ENCODE measurements around the gene KIT. TPM values are rescaled to one million over a fixed set of nuclear protein-coding genes. Genes with fewer than 3 reads are reported as not detected.

Gene KIT
- total RNA-seq, 1 donor from 2014 or later: 8.1 TPM

GRCh38 chr4:54677853-54678650, 20.3 kb downstream of the KIT start:
- DNase-seq (ENCODE audit: low read depth) (no peak), FAIRE-seq (no peak)
- Histone ChIP-seq H3K79me2 (ENCODE audit: insufficient read depth, low read length) (no peaks in the 10 kb centered on the region), H3K27ac (ENCODE audit: low read depth, low read length) (no peak overlapping the region), H3K36me3 (ENCODE audit: insufficient read depth, low read length) (no peaks in the 10 kb centered on the region), H3K4me3 (ENCODE audit: insufficient read depth, low read depth, low read length) (no peak overlapping the region), H3K4me1 (ENCODE audit: insufficient read depth, low read length) (no peaks in the 10 kb centered on the region), H3K4me2 (ENCODE audit: low read length) (no peak overlapping the region), H3K9ac (ENCODE audit: low read length) (no peak overlapping the region), H4K20me1 (ENCODE audit: insufficient read depth, low read length) (peaks cover 3% of the 10 kb centered on the region), H2AFZ (ENCODE audit: low read depth, low read length) (no peak overlapping the region), H3K9me3 (ENCODE audit: insufficient read depth, low read depth, low read length) (no peaks in the 10 kb centered on the region), H3K27me3 (ENCODE audit: insufficient read depth, low read length) (no peaks in the 10 kb centered on the region)
- H3K4me1 Mint-ChIP-seq (ENCODE audit: low read depth, unreplicated experiment): peaks cover 4% of the 10 kb centered on the region
- H3K4me3 Mint-ChIP-seq (ENCODE audit: unreplicated experiment): no peak overlapping the region
- peaks cover 2% of the 10 kb centered on the region for H3K27me3 Mint-ChIP-seq (ENCODE audit: low read depth, unreplicated experiment)
- peaks cover 1% of the 10 kb centered on the region for H3K36me3 Mint-ChIP-seq (ENCODE audit: low read depth, unreplicated experiment)
- H3K9me3 Mint-ChIP-seq (ENCODE audit: unreplicated experiment): peaks cover 3% of the 10 kb centered on the region
- no peak overlapping the region for H3K27ac Mint-ChIP-seq (ENCODE audit: unreplicated experiment)
- TF ChIP-seq EZH2 (IDR thresholded peaks at IDR 0.05; ENCODE audit: insufficient read depth, low read length): no peak
- no peak for TF ChIP-seq CTCF (IDR thresholded peaks at IDR 0.05; ENCODE audit: insufficient read depth, low read depth, low read length)

GRCh38 chr4:54678826-54679225, 21.1 kb downstream of the KIT start:
- no peak overlapping the region for H3K27ac Mint-ChIP-seq (ENCODE audit: unreplicated experiment)

More at GRCh38 chr4:54678826-54679225, 21.1 kb downstream of the KIT start:
- Histone ChIP-seq H3K4me2 (ENCODE audit: low read length) (no peak overlapping the region), H3K27ac (ENCODE audit: low read depth, low read length) (no peak overlapping the region), H3K4me3 (ENCODE audit: insufficient read depth, low read depth, low read length) (no peak overlapping the region), H3K36me3 (ENCODE audit: insufficient read depth, low read length) (no peaks in the 10 kb centered on the region), H2AFZ (ENCODE audit: low read depth, low read length) (no peak overlapping the region), H4K20me1 (ENCODE audit: insufficient read depth, low read length) (peaks cover 3% of the 10 kb centered on the region), H3K9ac (ENCODE audit: low read length) (no peak overlapping the region), H3K4me1 (ENCODE audit: insufficient read depth, low read length) (no peaks in the 10 kb centered on the region), H3K27me3 (ENCODE audit: insufficient read depth, low read length) (no peaks in the 10 kb centered on the region), H3K79me2 (ENCODE audit: insufficient read depth, low read length) (no peaks in the 10 kb centered on the region), H3K9me3 (ENCODE audit: insufficient read depth, low read depth, low read length) (no peaks in the 10 kb centered on the region)
- DNase-seq (ENCODE audit: low read depth) (no peak), FAIRE-seq (no peak)
- Mint-ChIP-seq H3K27me3 (ENCODE audit: low read depth, unreplicated experiment) (peaks cover 4% of the 10 kb centered on the region), H3K36me3 (ENCODE audit: low read depth, unreplicated experiment) (peaks cover 1% of the 10 kb centered on the region), H3K4me1 (ENCODE audit: low read depth, unreplicated experiment) (peaks cover 8% of the 10 kb centered on the region), H3K4me3 (ENCODE audit: unreplicated experiment) (no peak overlapping the region), H3K9me3 (ENCODE audit: unreplicated experiment) (peaks cover 2% of the 10 kb centered on the region)
- TF ChIP-seq EZH2 (IDR thresholded peaks at IDR 0.05; ENCODE audit: insufficient read depth, low read length) (no peak), CTCF (IDR thresholded peaks at IDR 0.05; ENCODE audit: insufficient read depth, low read depth, low read length) (no peak)

All from astrocyte (in vitro differentiated cells and primary cell).